CD14-positive monocyte (primary cell): ENCODE data around the gene ELMOD1. TPM values are rescaled to one million over a fixed set of nuclear protein-coding genes. Genes with fewer than 3 reads are reported as not detected.

Experiments used
- DNase-seq, 3 donors: peaks; one replicate each; pipeline ENCODE4 v3.0.0-alpha.2; 2011 to 2022
- H2AFZ ChIP-seq: 2 replicates; pipeline ENCODE4 v1.6.0; 2012; ENCODE audit warnings: mild to moderate bottlenecking, low read depth, low read length, inconsistent platforms; ENCODE audit not compliant: insufficient read depth, poor library complexity, severe bottlenecking
- H3K27ac ChIP-seq, 2 donors: 1 replicate in 1 of 2; 2 replicates in 1 of 2; pipeline ENCODE4 v1.5.1; 2012 to 2013; ENCODE audit warnings: low read length in 2 of 2, control low read depth in 1 of 2, inconsistent platforms in 1 of 2, low read depth in 1 of 2, mild to moderate bottlenecking in 1 of 2
- H3K27me3 ChIP-seq, 2 donors: one replicate each; pipeline versions ENCODE4 v1.6.0 to v1.6.1; 2011 to 2013; ENCODE audit warnings: low read length in 2 of 2; ENCODE audit not compliant: control insufficient read depth in 2 of 2, insufficient read depth in 2 of 2
- H3K36me3 ChIP-seq, 2 donors: replicated peaks in 1 of 2; 1 replicate in 1 of 2; 2 replicates in 1 of 2; pipeline versions ENCODE4 v1.5.1 to v1.6.1; 2012 to 2013; ENCODE audit warnings: low read length in 2 of 2, control low read depth in 1 of 2, inconsistent platforms in 1 of 2, mild to moderate bottlenecking in 1 of 2; ENCODE audit not compliant: insufficient read depth in 2 of 2, control insufficient read depth in 1 of 2
- H3K4me1 ChIP-seq, 2 donors: 1 replicate in 1 of 2; 2 replicates in 1 of 2; pipeline versions ENCODE4 v1.5.1 to v1.6.1; 2012 to 2013; ENCODE audit warnings: low read length in 2 of 2, control low read depth in 1 of 2, inconsistent platforms in 1 of 2, mild to moderate bottlenecking in 1 of 2, moderate library complexity in 1 of 2; ENCODE audit not compliant: insufficient read depth in 2 of 2, control insufficient read depth in 1 of 2
- H3K4me2 ChIP-seq: replicated peaks from 2 replicates; pipeline ENCODE3; 2012; ENCODE audit warnings: low read length, moderate library complexity, mild to moderate bottlenecking; ENCODE audit not compliant: poor library complexity, severe bottlenecking; ENCODE audit errors: extremely low read depth
- H3K4me3 ChIP-seq, 3 experiments: fragments of 200-600 bp in 1 of 3; sonication (generic) in 1 of 3; replicated peaks in 1 of 3; 1 replicate in 2 of 3; 2 replicates in 1 of 3; pipeline ENCODE4 v1.5.1; 2011 to 2013; ENCODE audit warnings: low read length in 3 of 3, mild to moderate bottlenecking in 3 of 3, control low read depth in 2 of 3, low read depth in 2 of 3, inconsistent platforms in 1 of 3, moderate library complexity in 1 of 3
- H3K79me2 ChIP-seq: 2 replicates; pipeline ENCODE4 v1.6.0; 2012; ENCODE audit warnings: mild to moderate bottlenecking, control low read depth, inconsistent platforms, low read length, moderate library complexity; ENCODE audit not compliant: insufficient read depth
- H3K9ac ChIP-seq: 2 replicates; pipeline ENCODE4 v1.6.0; 2017; ENCODE audit warnings: low read length, mild to moderate bottlenecking; ENCODE audit not compliant: insufficient read depth, poor library complexity, severe bottlenecking
- H3K9me3 ChIP-seq, 2 donors: replicated peaks in 1 of 2; 1 replicate in 1 of 2; 2 replicates in 1 of 2; pipeline versions ENCODE4 v1.5.1 to v1.6.1; 2012 to 2013; ENCODE audit warnings: low read length in 2 of 2, control low read depth in 1 of 2; ENCODE audit not compliant: control insufficient read depth in 1 of 2, insufficient read depth in 1 of 2
- H4K20me1 ChIP-seq: 2 replicates; pipeline ENCODE4 v1.6.0; 2012; ENCODE audit warnings: mild to moderate bottlenecking, low read length, control low read depth, moderate library complexity; ENCODE audit not compliant: insufficient read depth
- H3K27ac Mint-ChIP-seq, 7 donors: one replicate each; pipeline ENCODE4 v1.8.0; 2020; ENCODE audit warnings: mild to moderate bottlenecking in 7 of 7, mixed read lengths in 7 of 7, moderate library complexity in 6 of 7, inconsistent platforms in 2 of 7
- H3K27me3 Mint-ChIP-seq, 3 donors: one replicate each; pipeline ENCODE4 v1.8.0; 2021 to 2022; ENCODE audit warnings: low read depth in 3 of 3, mild to moderate bottlenecking in 3 of 3, mixed read lengths in 3 of 3, moderate library complexity in 3 of 3, inconsistent platforms in 1 of 3
- H3K36me3 Mint-ChIP-seq, 2 donors: one replicate each; pipeline ENCODE4 v1.8.0; 2020; ENCODE audit warnings: mixed read lengths in 2 of 2, inconsistent platforms in 1 of 2, mild to moderate bottlenecking in 1 of 2
- H3K4me1 Mint-ChIP-seq: one replicate; pipeline ENCODE4 v1.8.0; 2020; ENCODE audit warnings: mild to moderate bottlenecking, mixed read lengths
- H3K4me3 Mint-ChIP-seq, 2 donors: one replicate each; pipeline ENCODE4 v1.8.0; 2020; ENCODE audit warnings: mild to moderate bottlenecking in 2 of 2, mixed read lengths in 2 of 2, moderate library complexity in 1 of 2
- H3K9me3 Mint-ChIP-seq, 7 donors: one replicate each; pipeline ENCODE4 v1.8.0; 2020 to 2022; ENCODE audit warnings: mixed read lengths in 7 of 7, mild to moderate bottlenecking in 6 of 7, moderate library complexity in 6 of 7, inconsistent platforms in 2 of 7
- WGBS: methylation state at CpG from one replicate; pipeline ENCODE4 v1.1.5; 2013; ENCODE audit warnings: missing lambda C conversion rate; ENCODE audit not compliant: insufficient coverage; 5-methylcytosine and 5-hydroxymethylcytosine counted together
- intact Hi-C, 2 donors: fragments of 100-400 bp; cut with micrococcal nuclease; formaldehyde crosslinking; loops; one replicate each; pipeline versions ENCODE4 v1.15.0 to v1.15.1; 2023
- polyA plus RNA-seq, 3 donors: library from polyadenylated mRNA; depleted of rRNA in 1 of 3; unstranded in 2 of 3; stranded (reverse) in 1 of 3; fragments of 300-500 nt in 2 of 3; fragments of >200 nt in 1 of 3; fragmentation: Illumina TruSeq in 2 of 3; gene quantifications; 1 replicate in 2 of 3; 2 replicates in 1 of 3; pipeline ENCODE4 v1.2.3, GENCODE V29; 2012 to 2021
- TF ChIP-seq, protein P1 (sequence below): fragments of 200-600 bp; IDR thresholded peaks from one replicate; pipeline ENCODE4 v1.8.0; 2022; ENCODE audit warnings: antibody characterized with exemption, mild to moderate bottlenecking

The ELMOD1 gene
- polyA plus RNA-seq, 3 donors, result not detected

DNA sequence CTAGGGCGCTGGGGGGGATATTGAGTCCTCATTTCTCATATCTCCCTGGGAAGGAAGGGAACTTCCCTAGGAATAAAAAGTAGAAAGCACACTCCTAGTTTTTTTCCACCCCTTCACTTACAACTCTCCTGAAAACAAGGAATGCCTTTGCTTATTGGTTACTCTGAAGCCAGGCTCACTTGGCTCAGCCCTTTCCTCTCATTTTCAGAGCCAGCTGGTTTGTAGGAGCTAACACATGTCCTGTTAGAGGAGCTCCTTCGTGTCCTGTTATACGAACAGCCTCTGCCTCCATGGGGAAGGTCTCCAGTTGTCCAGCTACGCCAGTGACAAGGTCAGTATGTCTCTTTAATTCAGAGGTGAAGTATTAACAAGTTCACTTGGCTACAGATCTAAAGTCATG, 43.0 kb upstream of the ELMOD1 start:
- Histone ChIP-seq H3K4me3 (no peak overlapping the region), H3K36me3 (peaks cover 16 to 51% of the 10 kb centered on the region in 2 donors), H4K20me1 (no peaks in the 10 kb centered on the region), H3K79me2 (no peaks in the 10 kb centered on the region), H3K4me1 (no peaks in the 10 kb centered on the region), H3K9ac (no peak overlapping the region), H3K27me3 (no peaks in the 10 kb centered on the region), H3K4me2 (no peak overlapping the region), H3K27ac (no peak overlapping the region), H3K9me3 (no peaks in the 10 kb centered on the region), H2AFZ (no peak overlapping the region)
- Mint-ChIP-seq H3K9me3 (no peaks in the 10 kb centered on the region), H3K36me3 (peaks cover 44 to 60% of the 10 kb centered on the region in 2 donors), H3K4me3 (no peak overlapping the region), H3K27ac (peak overlapping the region in 1 of 7 donors; percentile 11), H3K4me1 (no peaks in the 10 kb centered on the region), H3K27me3 (peaks cover 0 to 3% (median 0%) of the 10 kb centered on the region in 3 donors)
- DNase-seq, result no peak
- WGBS, result 82% methylated on average over 2 of the region's 4 CpGs
- intact Hi-C loops, result loop anchor here in 1 of 2 donors (5.0 to 10.0 kb wide), 2 partner anchors 144 to 347 kb away; no protein-coding TSS in a partner anchor
- TF ChIP-seq, protein P1, sequence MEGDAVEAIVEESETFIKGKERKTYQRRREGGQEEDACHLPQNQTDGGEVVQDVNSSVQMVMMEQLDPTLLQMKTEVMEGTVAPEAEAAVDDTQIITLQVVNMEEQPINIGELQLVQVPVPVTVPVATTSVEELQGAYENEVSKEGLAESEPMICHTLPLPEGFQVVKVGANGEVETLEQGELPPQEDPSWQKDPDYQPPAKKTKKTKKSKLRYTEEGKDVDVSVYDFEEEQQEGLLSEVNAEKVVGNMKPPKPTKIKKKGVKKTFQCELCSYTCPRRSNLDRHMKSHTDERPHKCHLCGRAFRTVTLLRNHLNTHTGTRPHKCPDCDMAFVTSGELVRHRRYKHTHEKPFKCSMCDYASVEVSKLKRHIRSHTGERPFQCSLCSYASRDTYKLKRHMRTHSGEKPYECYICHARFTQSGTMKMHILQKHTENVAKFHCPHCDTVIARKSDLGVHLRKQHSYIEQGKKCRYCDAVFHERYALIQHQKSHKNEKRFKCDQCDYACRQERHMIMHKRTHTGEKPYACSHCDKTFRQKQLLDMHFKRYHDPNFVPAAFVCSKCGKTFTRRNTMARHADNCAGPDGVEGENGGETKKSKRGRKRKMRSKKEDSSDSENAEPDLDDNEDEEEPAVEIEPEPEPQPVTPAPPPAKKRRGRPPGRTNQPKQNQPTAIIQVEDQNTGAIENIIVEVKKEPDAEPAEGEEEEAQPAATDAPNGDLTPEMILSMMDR, result no peak

DNA sequence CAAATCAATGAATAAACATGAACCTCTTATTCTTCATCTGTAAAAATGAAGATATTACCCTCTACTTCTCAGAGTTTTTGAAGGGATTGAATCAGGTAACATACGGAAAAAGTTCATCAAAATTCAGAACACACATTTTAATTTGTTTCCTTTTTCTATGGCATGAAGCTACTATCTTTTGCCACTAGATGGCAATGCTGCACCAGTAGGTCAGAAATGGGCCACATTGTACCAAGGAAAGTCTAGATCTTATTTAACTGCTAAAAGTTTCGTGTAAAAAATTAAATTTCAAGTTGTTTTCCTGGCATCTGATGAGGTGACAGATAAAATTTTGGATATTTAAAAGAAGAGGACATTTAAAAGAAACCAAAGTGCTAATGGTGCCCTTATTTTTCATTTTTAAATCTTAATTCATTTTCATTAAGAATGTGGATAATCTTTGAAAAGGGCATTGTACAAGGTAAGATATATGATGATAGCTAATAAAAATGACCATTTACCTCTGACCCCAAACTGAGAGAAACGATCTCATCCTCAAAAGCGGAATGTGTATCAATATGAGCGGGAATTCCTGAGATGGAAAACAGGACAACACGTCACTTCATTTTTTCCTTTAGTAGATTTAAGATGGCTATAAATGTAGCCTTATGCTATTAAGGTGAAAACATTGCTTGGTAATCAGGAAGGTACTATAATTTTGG, 41.5 kb upstream of the ELMOD1 start:
- Mint-ChIP-seq H3K9me3 (no peaks in the 10 kb centered on the region), H3K27me3 (peaks cover 0 to 3% (median 0%) of the 10 kb centered on the region in 3 donors), H3K27ac (no peak overlapping the region), H3K4me3 (no peak overlapping the region), H3K4me1 (no peaks in the 10 kb centered on the region), H3K36me3 (peaks cover 51 to 63% of the 10 kb centered on the region in 2 donors)
- no peaks in the 10 kb centered on the region for H3K27me3 ChIP-seq
- TF ChIP-seq, protein P1, result peak; percentile 86
- intact Hi-C loops, result loop anchor here in 1 of 2 donors (5.0 to 10.0 kb wide), 2 partner anchors 143 to 345 kb away; no protein-coding TSS in a partner anchor
- H3K79me2 ChIP-seq, result no peaks in the 10 kb centered on the region
- H2AFZ ChIP-seq, result no peak overlapping the region
- H3K4me2 ChIP-seq, result no peak overlapping the region
- no peak overlapping the region for H3K4me3 ChIP-seq
- no CpG with 5 or more reads among the region's 6 CpGs for WGBS
- no peaks in the 10 kb centered on the region for H3K9me3 ChIP-seq
- peaks cover 26 to 54% of the 10 kb centered on the region in 2 donors for H3K36me3 ChIP-seq
- peak; percentile 12 to 46 (median 31) for DNase-seq
- no peak overlapping the region for H3K27ac ChIP-seq
- no peak overlapping the region for H3K9ac ChIP-seq
- no peaks in the 10 kb centered on the region for H3K4me1 ChIP-seq
- no peaks in the 10 kb centered on the region for H4K20me1 ChIP-seq
